ENCODE measurements around the gene TEX101. TPM values are rescaled to one million over a fixed set of nuclear protein-coding genes. Genes with fewer than 3 reads are reported as not detected.
"Not testable (repeated sequence)": the region's sequence is repeated elsewhere in the genome, so short reads cannot be mapped to it uniquely, and the experiment has no call there.

Gene TEX101
- total RNA-seq, 1 experiment from 2014 or later = not detected

DNA sequence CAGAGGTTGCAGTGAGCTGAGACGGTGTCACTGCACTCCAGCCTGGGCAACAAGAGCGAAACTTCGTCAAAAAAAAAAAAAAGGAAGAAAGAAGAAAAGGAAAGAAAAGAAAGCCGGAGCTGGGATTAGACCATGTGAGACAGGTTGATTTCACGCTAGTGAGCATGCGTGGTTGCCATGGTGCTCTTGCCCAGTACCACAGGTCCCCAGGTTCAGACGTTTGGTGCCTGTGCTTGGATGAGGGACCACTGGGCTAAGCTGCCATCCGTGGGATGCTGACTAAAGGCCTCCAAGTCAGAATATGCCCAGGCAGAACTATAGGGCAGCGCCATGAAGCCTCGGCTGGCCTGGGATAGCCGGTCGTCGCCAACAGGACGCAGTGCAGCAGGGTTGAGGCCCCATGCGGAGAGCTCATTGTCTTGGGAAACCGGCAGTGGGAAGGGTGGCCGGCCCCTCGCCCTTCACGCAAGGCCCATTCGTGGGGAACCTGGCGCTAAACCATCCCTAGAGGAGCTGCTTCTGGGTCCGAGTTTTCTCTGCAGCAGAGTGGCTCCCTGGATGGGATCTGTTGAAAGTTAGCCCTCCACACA lies 7.2 kb upstream of the TEX101 start:
- H3K27me3 ChIP-seq = no peaks in the 10 kb centered on the region
- no peaks in the 10 kb centered on the region for H3K9me3 ChIP-seq
- no peak for DNase-seq
- H3K36me3 ChIP-seq = no peaks in the 10 kb centered on the region
- H3K4me3 ChIP-seq = no peak overlapping the region

DNA sequence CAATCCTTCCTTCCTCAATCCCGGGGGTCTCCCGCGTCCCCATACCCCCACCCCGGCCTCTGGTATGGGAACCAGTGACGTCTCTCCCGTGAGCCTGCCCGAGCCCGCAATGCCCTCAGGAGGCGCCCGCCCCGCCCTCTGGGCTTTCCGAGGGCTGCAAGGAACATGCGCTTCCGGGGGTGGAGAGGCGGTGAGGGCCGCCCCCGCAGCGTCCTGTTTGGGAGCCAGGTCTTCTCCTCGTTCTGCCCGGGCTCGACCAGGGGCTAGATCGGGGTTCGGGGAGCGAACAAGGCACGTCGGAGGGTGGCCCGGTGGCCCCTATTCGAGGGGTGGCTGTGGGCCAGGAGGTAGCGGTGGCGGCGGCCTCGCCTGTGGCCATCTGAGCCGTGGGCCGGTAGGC lies 6.6 kb upstream of the TEX101 start:
- no peak for DNase-seq
- Histone ChIP-seq H3K27me3 (no peaks in the 10 kb centered on the region), H3K4me3 (no peak overlapping the region), H3K9me3 (no peaks in the 10 kb centered on the region), H3K36me3 (no peaks in the 10 kb centered on the region)

DNA sequence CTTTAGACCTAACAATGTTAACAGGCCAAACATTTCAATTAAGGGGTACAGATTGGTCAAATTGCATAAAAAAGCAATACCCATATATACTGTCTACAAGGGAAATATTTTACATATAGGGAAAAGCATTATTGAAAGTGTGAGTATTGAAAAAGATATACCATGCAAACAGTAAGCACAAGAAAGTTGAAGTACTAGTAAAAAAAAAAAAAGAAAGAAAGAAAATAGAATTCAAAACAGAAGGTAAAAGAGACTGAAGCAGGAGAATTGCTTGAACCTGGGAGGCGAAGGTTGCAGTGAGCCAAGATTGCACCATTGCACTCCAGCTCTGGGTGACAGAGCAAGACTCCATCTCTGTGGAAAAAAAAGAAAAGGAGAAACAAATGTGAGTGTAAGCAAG lies 5.3 kb upstream of the TEX101 start:
- H3K36me3 ChIP-seq = no peaks in the 10 kb centered on the region
- DNase-seq = no peak
- no peaks in the 10 kb centered on the region for H3K9me3 ChIP-seq
- no peak overlapping the region for H3K4me3 ChIP-seq
- H3K27me3 ChIP-seq = no peaks in the 10 kb centered on the region

DNA sequence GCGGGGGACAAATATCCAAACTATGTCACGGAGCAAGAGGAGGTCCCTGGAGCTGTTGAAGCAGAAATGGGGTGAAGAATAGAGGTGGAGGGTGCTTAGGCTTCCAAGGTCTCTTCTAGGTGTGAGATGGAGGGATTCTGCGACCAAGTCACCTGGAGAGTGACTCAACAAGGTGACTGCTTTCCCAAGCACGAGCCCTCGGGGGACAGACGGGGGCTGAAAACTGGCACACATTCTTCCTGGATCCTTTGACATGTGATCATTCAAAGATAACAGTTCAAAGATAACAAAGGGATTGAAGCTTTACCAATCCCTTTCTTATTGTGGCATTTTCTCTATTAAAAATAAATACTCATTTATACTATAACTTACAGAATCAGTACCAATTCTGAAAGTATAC lies 2.2 kb upstream of the TEX101 start:
- no peaks in the 10 kb centered on the region for H3K27me3 ChIP-seq
- no peak for DNase-seq
- no peaks in the 10 kb centered on the region for H3K9me3 ChIP-seq
- H3K36me3 ChIP-seq = no peaks in the 10 kb centered on the region
- H3K4me3 ChIP-seq = no peak overlapping the region

DNA sequence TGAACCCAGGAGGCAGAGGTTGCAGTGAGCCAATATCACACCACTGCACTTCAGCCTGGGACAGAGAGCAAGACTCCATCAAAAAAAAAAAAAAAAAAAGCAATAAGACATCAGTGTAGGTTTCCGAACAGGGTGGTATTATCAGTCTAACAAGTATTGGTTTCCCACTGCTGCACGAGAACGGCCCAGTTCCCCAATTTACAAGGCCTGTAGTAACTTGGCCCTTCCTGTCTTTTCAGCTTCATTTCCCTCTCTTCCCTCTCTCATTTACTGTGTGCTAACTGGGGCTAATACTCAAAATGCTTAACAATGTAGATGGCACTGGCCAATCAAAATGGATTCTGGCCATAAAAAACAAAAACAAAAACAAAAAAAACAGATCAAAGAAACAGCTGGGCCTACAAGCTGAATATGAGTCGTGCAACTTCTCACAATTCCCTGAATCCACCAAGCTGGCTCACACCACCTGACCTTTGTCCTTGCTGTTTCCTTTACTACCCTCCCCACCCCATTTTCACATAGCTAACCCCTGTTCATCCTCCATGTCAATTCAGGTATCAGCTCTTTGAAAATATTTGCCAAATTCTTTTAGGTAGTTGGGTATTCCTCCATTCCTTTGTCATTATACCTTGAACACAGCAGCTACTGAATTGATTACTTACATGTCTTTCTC lies 2.4 kb downstream of the TEX101 start:
- H3K36me3 ChIP-seq = no peaks in the 10 kb centered on the region
- no peak overlapping the region for H3K4me3 ChIP-seq
- H3K9me3 ChIP-seq = no peaks in the 10 kb centered on the region
- no peak for DNase-seq
- H3K27me3 ChIP-seq = no peaks in the 10 kb centered on the region

DNA sequence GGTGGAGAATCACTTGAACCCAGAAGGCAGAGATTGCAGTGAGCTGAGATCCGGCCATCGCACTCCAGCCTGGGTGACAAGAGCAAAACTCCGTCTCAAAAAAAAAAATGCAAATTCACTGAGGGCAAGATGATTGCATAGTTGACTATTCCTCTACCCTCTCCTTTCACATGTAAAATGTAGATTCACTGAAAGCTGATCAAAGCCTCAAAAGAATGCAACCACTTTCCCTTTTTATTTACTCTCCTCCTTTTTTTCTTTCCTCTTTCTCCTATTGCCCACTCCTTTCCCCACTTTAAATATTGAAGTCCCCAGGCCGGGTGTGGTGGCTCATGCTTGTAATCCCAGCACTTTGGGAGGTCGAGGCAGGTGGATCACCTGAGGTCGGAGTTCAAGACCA lies 6.3 kb downstream of the TEX101 start:
- H3K4me3 ChIP-seq = no peak overlapping the region
- H3K36me3 ChIP-seq = no peaks in the 10 kb centered on the region
- H3K27me3 ChIP-seq = no peaks in the 10 kb centered on the region
- no peak for DNase-seq
- H3K9me3 ChIP-seq = no peaks in the 10 kb centered on the region

DNA sequence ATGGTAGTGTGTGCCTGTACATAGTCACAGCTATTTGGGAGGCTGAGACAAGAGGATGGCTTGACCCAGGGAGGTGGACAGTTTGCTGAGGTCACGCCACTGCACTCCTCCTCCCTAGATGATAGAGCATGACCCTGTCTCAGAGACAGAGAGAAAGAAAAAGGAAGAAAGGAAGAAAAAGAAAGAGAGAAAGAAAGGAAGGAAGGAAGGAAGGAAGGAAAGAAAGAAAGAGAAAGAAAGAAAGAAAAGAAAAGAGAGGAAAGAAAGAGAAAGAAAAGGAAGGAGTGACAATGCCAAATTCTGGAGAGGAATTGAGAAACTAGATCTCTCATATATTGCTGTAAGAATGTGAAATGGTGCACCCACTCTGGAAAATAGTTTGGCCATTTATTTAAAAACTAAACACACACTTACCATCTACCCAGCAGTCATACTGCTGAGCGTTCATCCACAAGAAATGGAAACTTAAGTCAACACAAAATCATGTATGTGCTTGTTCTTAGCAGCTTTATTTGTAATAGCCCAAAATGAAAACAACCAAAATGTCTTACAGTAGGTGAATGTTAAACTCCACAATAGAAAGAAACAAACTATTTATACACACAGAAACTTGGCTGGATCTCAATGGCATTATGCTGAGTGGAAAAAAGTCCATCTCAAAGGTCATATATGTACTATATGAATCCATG lies 7.5 kb downstream of the TEX101 start:
- Histone ChIP-seq H3K4me3 (no peak overlapping the region), H3K9me3 (no peaks in the 10 kb centered on the region), H3K36me3 (no peaks in the 10 kb centered on the region), H3K27me3 (no peaks in the 10 kb centered on the region)
- DNase-seq = no peak

DNA sequence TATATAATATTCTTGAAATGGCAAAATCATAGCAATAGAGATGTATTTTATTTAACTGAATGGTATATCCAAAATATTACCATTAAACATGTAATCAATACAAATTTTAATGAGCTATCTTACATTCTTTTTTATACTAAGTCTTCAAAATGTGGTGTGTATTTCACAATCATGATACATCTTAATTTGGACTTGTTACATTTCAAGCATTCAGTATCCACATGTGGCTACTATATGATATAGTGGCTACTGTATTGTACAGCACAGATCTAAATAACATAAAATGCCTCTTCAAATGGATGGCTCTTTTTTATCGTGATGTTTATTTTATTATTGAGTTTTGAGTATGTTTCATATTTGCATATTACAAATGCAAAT lies 8.0 kb downstream of the TEX101 start:
- Histone ChIP-seq H3K9me3 (no peaks in the 10 kb centered on the region), H3K36me3 (no peaks in the 10 kb centered on the region), H3K4me3 (no peak overlapping the region), H3K27me3 (no peaks in the 10 kb centered on the region)
- no peak for DNase-seq

DNA sequence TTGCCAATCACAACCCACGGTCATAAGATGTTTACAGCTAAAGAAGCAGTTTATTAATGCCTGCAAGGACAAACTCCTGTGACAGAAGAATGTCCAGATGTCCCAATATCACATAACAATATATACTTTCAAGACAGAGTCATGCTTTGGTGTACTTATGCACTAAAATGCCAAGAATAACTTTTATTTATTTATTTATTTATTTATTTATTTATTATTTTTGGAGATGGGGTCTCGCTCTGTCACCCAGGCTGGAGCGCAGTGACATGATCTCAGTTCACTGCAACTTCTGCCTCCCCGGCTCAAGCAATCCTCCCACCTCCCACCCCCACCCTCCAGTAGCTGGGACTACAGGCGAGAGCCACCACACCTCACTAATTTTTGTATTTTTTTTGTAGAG lies 9.1 kb downstream of the TEX101 start:
- no peaks in the 10 kb centered on the region for H3K36me3 ChIP-seq
- no peaks in the 10 kb centered on the region for H3K9me3 ChIP-seq
- no peak overlapping the region for H3K4me3 ChIP-seq
- DNase-seq = no peak
- H3K27me3 ChIP-seq = no peaks in the 10 kb centered on the region

DNA sequence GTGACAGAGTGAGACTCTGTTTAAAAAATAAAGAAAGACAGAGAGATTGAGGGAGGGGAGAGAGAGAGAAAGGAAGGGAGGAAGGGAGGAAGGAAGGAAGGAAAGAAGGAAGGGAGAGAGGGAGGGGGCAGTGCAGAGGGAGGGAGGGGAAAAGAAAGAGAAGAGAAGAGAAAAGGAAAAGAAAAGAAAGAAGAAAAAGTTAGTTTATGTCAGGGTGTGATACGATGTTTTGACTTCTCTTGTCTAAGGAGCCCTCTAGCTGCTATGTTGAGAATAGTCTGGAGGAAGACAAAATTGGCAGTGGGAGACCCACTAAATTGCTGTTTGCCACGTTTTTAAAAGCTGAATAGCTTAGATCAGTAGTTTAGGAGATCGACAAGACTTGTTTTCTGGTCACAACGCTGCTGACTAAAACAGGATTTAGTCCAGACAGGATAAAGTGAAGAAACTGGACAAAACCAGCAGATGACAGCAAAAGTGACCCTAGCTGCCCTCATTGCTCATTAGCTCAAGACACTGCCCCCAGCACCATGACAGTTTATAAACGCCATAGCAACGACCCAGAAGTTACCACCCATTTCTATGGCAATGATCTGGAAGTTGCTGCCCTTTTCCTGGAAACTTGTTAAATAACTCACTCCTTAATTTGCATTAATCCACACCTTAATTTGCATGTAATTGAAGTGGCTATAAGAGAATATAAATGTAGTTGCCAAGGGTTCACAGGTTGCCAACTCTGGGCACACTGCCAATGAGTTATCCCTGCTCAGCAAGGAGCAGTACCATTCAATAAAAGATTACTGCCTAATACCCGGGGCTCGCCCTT lies 11.1 kb downstream of the TEX101 start:
- Histone ChIP-seq H3K4me3 (peak overlapping the region; percentile 7; the same call in 1 of the 2 replicates), H3K36me3 (no peaks in the 10 kb centered on the region), H3K9me3 (no peaks in the 10 kb centered on the region), H3K27me3 (no peaks in the 10 kb centered on the region)
- DNase-seq = peak; percentile 78

DNA sequence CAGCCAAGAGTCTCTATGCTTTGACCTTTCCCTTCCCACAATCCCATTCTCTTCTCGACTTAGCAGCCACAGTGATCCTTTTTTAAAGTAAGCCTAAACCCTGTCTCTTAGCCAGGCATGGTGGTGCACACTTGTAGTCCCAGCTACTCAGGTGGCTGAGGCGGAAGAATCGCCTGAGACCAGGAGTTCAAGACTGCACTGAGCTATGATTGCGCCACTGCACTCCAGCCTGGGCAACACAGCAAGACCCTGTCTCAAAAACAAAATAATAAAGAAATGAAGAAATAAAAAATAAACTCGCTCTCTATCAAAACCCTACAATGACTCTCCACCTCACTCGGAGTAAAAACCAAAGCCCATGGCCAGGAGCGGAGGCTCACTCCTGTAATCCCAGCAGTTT lies 14.7 kb downstream of the TEX101 start:
- Histone ChIP-seq H3K36me3 (no peaks in the 10 kb centered on the region), H3K27me3 (no peaks in the 10 kb centered on the region), H3K4me3 (no peak overlapping the region), H3K9me3 (no peaks in the 10 kb centered on the region)
- no peak for DNase-seq

DNA sequence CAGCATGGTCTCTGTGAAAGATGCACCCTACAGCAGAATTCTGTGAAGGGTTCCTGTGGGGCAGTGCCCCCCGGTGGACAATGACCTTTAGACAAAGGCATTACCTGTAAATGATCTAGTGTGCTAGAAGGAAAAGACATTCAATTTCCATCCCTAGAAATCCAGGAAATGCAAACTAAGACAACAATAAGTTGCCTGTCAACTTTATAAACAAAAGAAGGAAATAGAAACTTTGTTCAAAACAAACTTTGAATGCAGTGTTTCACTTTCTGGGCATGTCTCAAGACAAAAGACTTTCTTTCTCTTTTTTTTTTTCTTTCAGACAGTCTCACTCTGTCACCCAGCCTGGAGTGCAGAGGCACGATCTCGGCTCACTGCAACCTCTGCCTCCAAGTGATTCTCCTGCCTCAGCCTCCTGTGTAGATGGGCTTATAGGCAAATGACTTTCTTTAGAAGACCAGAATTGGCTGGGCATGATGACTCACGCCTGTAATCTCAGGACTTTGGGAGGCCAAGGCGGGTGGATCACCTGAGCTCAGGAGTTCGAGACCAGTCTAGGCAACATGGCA lies 15.5 kb downstream of the TEX101 start:
- H3K4me3 ChIP-seq = no peak overlapping the region
- no peaks in the 10 kb centered on the region for H3K36me3 ChIP-seq
- H3K27me3 ChIP-seq = no peaks in the 10 kb centered on the region
- H3K9me3 ChIP-seq = no peaks in the 10 kb centered on the region
- no peak for DNase-seq

DNA sequence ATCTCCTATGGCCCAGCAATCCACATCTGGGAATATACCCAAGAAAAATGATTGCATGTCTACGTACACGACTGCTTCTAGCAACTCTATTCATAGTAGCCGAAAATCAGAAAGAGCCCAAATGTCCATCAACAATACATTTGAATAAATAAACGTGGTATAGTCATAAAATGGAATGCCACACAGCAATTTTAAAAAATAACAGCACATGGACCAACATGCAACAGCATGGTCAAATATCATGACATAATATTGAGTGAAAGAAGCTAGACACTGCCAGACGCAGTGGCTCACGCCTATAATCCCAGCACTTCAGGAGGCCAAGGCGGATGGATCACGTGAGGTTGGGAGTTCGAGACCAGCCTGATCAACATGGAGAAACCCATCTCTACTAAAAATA lies 16.3 kb downstream of the TEX101 start:
- no peak for DNase-seq
- no peaks in the 10 kb centered on the region for H3K27me3 ChIP-seq
- no peak overlapping the region for H3K4me3 ChIP-seq
- no peaks in the 10 kb centered on the region for H3K9me3 ChIP-seq
- no peaks in the 10 kb centered on the region for H3K36me3 ChIP-seq

DNA sequence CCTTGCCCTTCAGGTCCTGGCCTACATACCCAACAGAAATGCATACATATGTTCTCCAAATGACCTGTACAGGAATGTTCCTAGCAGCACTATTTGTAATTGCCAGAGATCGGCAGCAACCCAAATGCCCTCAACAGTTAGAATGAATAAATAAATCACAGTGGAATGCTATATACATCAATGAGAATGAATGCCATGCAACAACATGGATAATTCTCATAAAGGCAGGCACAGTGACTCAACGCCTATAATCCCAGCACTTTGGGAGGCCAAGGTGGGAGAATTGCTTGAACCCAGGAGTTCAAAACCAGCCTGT lies 18.6 kb downstream of the TEX101 start:
- Histone ChIP-seq H3K36me3 (no peaks in the 10 kb centered on the region), H3K9me3 (no peaks in the 10 kb centered on the region)

DNA sequence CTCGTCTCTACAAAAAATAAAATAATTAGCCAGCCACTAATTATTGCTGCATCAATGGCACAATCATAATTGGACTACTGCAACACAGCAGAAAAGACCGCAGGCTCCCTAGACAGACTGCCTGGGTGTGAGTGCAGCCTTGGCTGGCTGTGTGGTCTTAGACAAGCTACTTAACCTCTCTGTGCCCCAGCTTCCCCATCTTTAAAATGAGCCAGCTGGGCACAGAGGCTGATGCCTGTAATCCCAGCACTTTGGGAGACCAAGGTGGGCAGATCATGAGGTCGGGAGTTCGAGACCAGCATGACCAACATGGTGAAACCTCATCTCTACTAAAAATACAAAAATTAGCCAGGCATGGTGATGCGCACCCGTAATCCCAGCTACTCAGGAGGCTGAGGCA lies 19.0 kb downstream of the TEX101 start:
- no peaks in the 10 kb centered on the region for H3K27me3 ChIP-seq
- no peaks in the 10 kb centered on the region for H3K36me3 ChIP-seq
- H3K9me3 ChIP-seq = no peaks in the 10 kb centered on the region
- no peak overlapping the region for H3K4me3 ChIP-seq
- no peak for DNase-seq

More for the DNA sequence above, 18.6 kb downstream of the TEX101 start:
- H3K4me3 ChIP-seq = no peak overlapping the region
- no peak for DNase-seq
- H3K27me3 ChIP-seq = no peaks in the 10 kb centered on the region

DNA sequence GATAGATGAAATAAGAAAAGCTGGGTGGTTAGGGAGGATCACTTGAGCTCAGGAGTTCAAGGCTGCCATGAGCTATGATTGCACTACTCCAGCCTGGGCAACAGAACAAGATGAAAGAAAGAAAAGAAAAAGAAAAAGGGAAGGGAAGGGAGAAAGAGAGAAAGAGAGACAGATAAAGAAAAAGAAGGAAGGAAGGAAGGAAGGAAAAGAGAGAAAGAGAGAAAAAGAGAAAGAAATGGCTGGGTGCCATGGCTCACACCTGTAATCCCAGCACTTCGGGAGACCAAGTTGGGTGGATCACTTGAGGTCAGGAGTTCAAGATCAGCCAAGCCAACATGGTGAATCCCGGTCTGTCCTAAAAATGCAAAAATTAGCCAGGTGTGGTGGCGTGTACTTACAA lies 21.1 kb downstream of the TEX101 start:
- Histone ChIP-seq H3K36me3 (no peaks in the 10 kb centered on the region), H3K27me3 (no peaks in the 10 kb centered on the region), H3K4me3 (no peak overlapping the region), H3K9me3 (peaks cover 5% of the 10 kb centered on the region)
- DNase-seq = no peak

DNA sequence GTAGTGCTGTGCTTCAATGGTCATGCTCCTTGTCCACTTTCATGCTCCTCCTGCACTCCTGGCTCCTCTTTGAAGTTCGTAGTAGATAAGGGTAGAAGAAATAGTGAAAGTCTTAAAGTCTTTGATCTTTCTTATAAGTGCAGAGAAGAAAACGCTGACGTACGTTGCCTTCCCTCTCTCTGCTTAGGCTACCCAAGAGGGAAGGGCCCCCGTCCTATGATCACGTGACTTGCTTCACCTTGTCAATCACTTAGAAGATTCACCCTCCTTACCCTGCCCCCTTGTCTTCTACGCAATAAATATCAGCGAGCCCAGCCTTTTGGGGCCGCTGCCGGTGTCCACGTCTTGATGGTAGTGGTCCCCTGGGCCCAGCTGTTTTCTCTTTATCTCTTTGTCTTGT lies 22.6 kb downstream of the TEX101 start:
- not testable (repeated sequence) for H3K27me3 ChIP-seq, H3K4me3 ChIP-seq, H3K9me3 ChIP-seq, H3K36me3 ChIP-seq, DNase-seq

All from MG63 (cell line).